Suprapubic skin (tissue), 4 donors: ENCODE measurements around the gene HELZ. TPM values are rescaled to one million over a fixed set of nuclear protein-coding genes. Genes with fewer than 3 reads are reported as not detected.
"Not testable (repeated sequence)": the region's sequence is repeated elsewhere in the genome, so short reads cannot be mapped to it uniquely, and the experiment has no call there.

ENCODE experiments used
- DNase-seq, 2 donors: peaks; one replicate each; pipeline ENCODE4 v3.0.0-alpha.2; 2019; ENCODE audit warnings: low spot score in 2 of 2
- H3K27ac ChIP-seq: fragments of 200-600 bp; sonication (generic); one replicate; pipeline ENCODE4 v1.5.1; 2019
- H3K27me3 ChIP-seq: fragments of 200-600 bp; sonication (generic); one replicate; pipeline ENCODE4 v1.5.1; 2019
- H3K36me3 ChIP-seq: fragments of 200-600 bp; sonication (generic); one replicate; pipeline ENCODE4 v1.5.1; 2019
- H3K4me1 ChIP-seq: fragments of 200-600 bp; sonication (generic); one replicate; pipeline ENCODE4 v1.5.1; 2019
- H3K4me3 ChIP-seq: fragments of 200-600 bp; sonication (generic); one replicate; pipeline ENCODE4 v1.5.1; 2019; ENCODE audit warnings: mild to moderate bottlenecking
- H3K9me3 ChIP-seq: fragments of 200-600 bp; sonication (generic); one replicate; pipeline ENCODE4 v1.5.1; 2019
- CTCF ChIP-seq, 2 donors: fragments of 200-600 bp in 1 of 2; fragments of 450-650 bp in 1 of 2; sonication (generic) in 1 of 2; IDR thresholded peaks; one replicate each; pipeline ENCODE4 v1.5.1; 2016 to 2019; ENCODE audit warnings: antibody characterized with exemption in 2 of 2, mild to moderate bottlenecking in 1 of 2, moderate library complexity in 1 of 2
- EP300 ChIP-seq: sonication (generic); formaldehyde crosslinking; IDR thresholded peaks from one replicate; pipeline ENCODE4 v1.6.1; 2017; ENCODE audit warnings: antibody characterized with exemption
- POLR2A ChIP-seq, 2 donors: fragments of 450-650 bp; IDR thresholded peaks; one replicate each; pipeline ENCODE4 v1.6.1; 2017; ENCODE audit warnings: antibody characterized with exemption in 2 of 2, mild to moderate bottlenecking in 2 of 2, moderate library complexity in 2 of 2
- POLR2AphosphoS5 ChIP-seq, 3 donors: sonication (generic); formaldehyde crosslinking; IDR thresholded peaks; one replicate each; pipeline ENCODE4 v1.6.1; 2017; ENCODE audit warnings: antibody characterized with exemption in 3 of 3
- WGBS: methylation state at CpG from one replicate; pipeline ENCODE4 v1.1.5; 2018; 5-methylcytosine and 5-hydroxymethylcytosine counted together
- total RNA-seq, 4 donors: library from RNA; depleted of rRNA; stranded (reverse); fragments of >200 nt; gene quantifications; one replicate each; pipeline ENCODE4 v1.1.0, GENCODE V29; 2016

The HELZ gene
- total RNA-seq, 4 donors from 2014 or later: 30.9 to 88.5 (median 36.7) TPM

- Histone ChIP-seq H3K9me3 (no peaks in the 10 kb centered on the region), H3K36me3 (peaks cover 59% of the 10 kb centered on the region), H3K4me1 (no peaks in the 10 kb centered on the region), H3K4me3 (no peak overlapping the region), H3K27ac (no peak overlapping the region), H3K27me3 (no peaks in the 10 kb centered on the region)
- DNase-seq: no peak
- TF ChIP-seq POLR2AphosphoS5 (IDR thresholded peaks at IDR 0.05) (no peak), EP300 (no peak), CTCF (IDR thresholded peaks at IDR 0.05) (no peak), POLR2A (IDR thresholded peaks at IDR 0.05) (no peak)
- WGBS: 89% methylated on average over 6 of the region's 6 CpGs
Measured at GRCh38 chr17:67148352-67148751, 96.6 kb downstream of the HELZ start.

GRCh38 chr17:67145183-67145805, 99.7 kb downstream of the HELZ start:
- Histone ChIP-seq H3K4me1 (no peaks in the 10 kb centered on the region), H3K4me3 (no peak overlapping the region), H3K27ac (no peak overlapping the region), H3K9me3 (no peaks in the 10 kb centered on the region), H3K27me3 (no peaks in the 10 kb centered on the region), H3K36me3 (peaks cover 70% of the 10 kb centered on the region)
- WGBS: 79% methylated on average over 4 of the region's 4 CpGs
- DNase-seq: no peak
- TF ChIP-seq POLR2A (IDR thresholded peaks at IDR 0.05) (no peak), POLR2AphosphoS5 (IDR thresholded peaks at IDR 0.05) (no peak)

GRCh38 chr17:67143318-67143717, 101.7 kb downstream of the HELZ start:
- DNase-seq: no peak
- peaks cover 58% of the 10 kb centered on the region for H3K36me3 ChIP-seq
- TF ChIP-seq POLR2AphosphoS5 (IDR thresholded peaks at IDR 0.05): no peak
- no peak for TF ChIP-seq CTCF (IDR thresholded peaks at IDR 0.05)
- no peak for TF ChIP-seq POLR2A (IDR thresholded peaks at IDR 0.05)
- TF ChIP-seq EP300: no peak
- no peaks in the 10 kb centered on the region for H3K27me3 ChIP-seq
- WGBS: 94% methylated on average over 5 of the region's 5 CpGs
- no peaks in the 10 kb centered on the region for H3K9me3 ChIP-seq
- no peak overlapping the region for H3K27ac ChIP-seq
- no peak overlapping the region for H3K4me3 ChIP-seq
- no peaks in the 10 kb centered on the region for H3K4me1 ChIP-seq

GRCh38 chr17:67142030-67142429, 103.0 kb downstream of the HELZ start:
- H3K27me3 ChIP-seq, DNase-seq, H3K27ac ChIP-seq, H3K4me1 ChIP-seq, H3K4me3 ChIP-seq, H3K9me3 ChIP-seq: not testable (repeated sequence)
- 100% methylated on average over 1 of the region's 1 CpG for WGBS
- peaks cover 54% of the 10 kb centered on the region for H3K36me3 ChIP-seq

- Histone ChIP-seq H3K27me3 (no peaks in the 10 kb centered on the region), H3K4me1 (no peaks in the 10 kb centered on the region), H3K9me3 (no peaks in the 10 kb centered on the region), H3K27ac (no peak overlapping the region), H3K36me3 (peaks cover 62% of the 10 kb centered on the region), H3K4me3 (no peak overlapping the region)
- 80% methylated on average over 10 of the region's 10 CpGs for WGBS
- DNase-seq: no peak
- TF ChIP-seq POLR2AphosphoS5 (IDR thresholded peaks at IDR 0.05) (no peak), EP300 (no peak), CTCF (IDR thresholded peaks at IDR 0.05) (no peak), POLR2A (IDR thresholded peaks at IDR 0.05) (no peak)
Measured at GRCh38 chr17:67139784-67140665, 105.0 kb downstream of the HELZ start.

- no peak for DNase-seq
- Histone ChIP-seq H3K4me3 (no peak overlapping the region), H3K27me3 (no peaks in the 10 kb centered on the region), H3K36me3 (peaks cover 60% of the 10 kb centered on the region), H3K27ac (no peak overlapping the region), H3K9me3 (no peaks in the 10 kb centered on the region), H3K4me1 (no peaks in the 10 kb centered on the region)
- TF ChIP-seq POLR2AphosphoS5 (IDR thresholded peaks at IDR 0.05) (no peak), CTCF (IDR thresholded peaks at IDR 0.05) (no peak), POLR2A (IDR thresholded peaks at IDR 0.05) (no peak), EP300 (no peak)
- 82% methylated on average over 1 of the region's 1 CpG for WGBS
Measured at GRCh38 chr17:67139289-67139688, 105.7 kb downstream of the HELZ start.
